GM21786 (cell line): ENCODE measurements around the gene B4GALNT2.

Source experiments
- ATAC-seq: cut with Tn5 transposase; IDR thresholded peaks from one replicate; pipeline ENCODE4 v1.9.1; 2021; ENCODE audit not compliant: unreplicated experiment

Gene B4GALNT2

GRCh38 chr17:49209061-49209571 is 76.5 kb downstream of the B4GALNT2 start:
- ATAC-seq, result no peak

- peak; percentile 69 for ATAC-seq
Observed at GRCh38 chr17:49210158-49211029, 77.8 kb downstream of the B4GALNT2 start, which contains the start of the genes ABI3 and GNGT2. TSS of gene ABI3 (plus strand) at chr17:49210707. CDS start at chr17:49210725, 18 bp downstream. TSS of gene GNGT2 (minus strand) at chr17:49210574. CDS start at chr17:49207422, 3,152 bp downstream.

- ATAC-seq, result no peak
Observed at GRCh38 chr17:49213399-49213798, 80.8 kb downstream of the B4GALNT2 start.

GRCh38 chr17:49213847-49214246 is 81.3 kb downstream of the B4GALNT2 start:
- no peak for ATAC-seq

- ATAC-seq, result no peak
Observed at GRCh38 chr17:49214676-49215360, 82.2 kb downstream of the B4GALNT2 start.

- no peak for ATAC-seq
Observed at GRCh38 chr17:49216482-49216881, 83.9 kb downstream of the B4GALNT2 start.

GRCh38 chr17:49216953-49217650 is 84.5 kb downstream of the B4GALNT2 start:
- no peak for ATAC-seq

- ATAC-seq, result peak; percentile 56
Observed at GRCh38 chr17:49217651-49218413, 85.3 kb downstream of the B4GALNT2 start.

- ATAC-seq, result no peak
Observed at GRCh38 chr17:49218941-49219913, 86.7 kb downstream of the B4GALNT2 start.

GRCh38 chr17:49219987-49220386 is 87.4 kb downstream of the B4GALNT2 start:
- ATAC-seq, result no peak

- ATAC-seq, result no peak
Observed at GRCh38 chr17:49223168-49223516, 90.6 kb downstream of the B4GALNT2 start.

GRCh38 chr17:49223517-49224197 is 91.1 kb downstream of the B4GALNT2 start:
- ATAC-seq, result no peak

- no peak for ATAC-seq
Observed at GRCh38 chr17:49224198-49224996, 91.8 kb downstream of the B4GALNT2 start.

- ATAC-seq, result no peak
Observed at GRCh38 chr17:49224997-49225337, 92.4 kb downstream of the B4GALNT2 start.

GRCh38 chr17:49225554-49226236 is 93.1 kb downstream of the B4GALNT2 start:
- ATAC-seq, result no peak
